ENCODE data around the gene INTS14. TPM values are rescaled to one million over a fixed set of nuclear protein-coding genes. Genes with fewer than 3 reads are reported as not detected.
"Not testable (repeated sequence)": the region's sequence is repeated elsewhere in the genome, so short reads cannot be mapped to it uniquely, and the experiment has no call there.

The INTS14 gene
- total and polyA plus RNA-seq, 12 donors, result 16.4 to 64.6 (median 34.4) TPM

DNA sequence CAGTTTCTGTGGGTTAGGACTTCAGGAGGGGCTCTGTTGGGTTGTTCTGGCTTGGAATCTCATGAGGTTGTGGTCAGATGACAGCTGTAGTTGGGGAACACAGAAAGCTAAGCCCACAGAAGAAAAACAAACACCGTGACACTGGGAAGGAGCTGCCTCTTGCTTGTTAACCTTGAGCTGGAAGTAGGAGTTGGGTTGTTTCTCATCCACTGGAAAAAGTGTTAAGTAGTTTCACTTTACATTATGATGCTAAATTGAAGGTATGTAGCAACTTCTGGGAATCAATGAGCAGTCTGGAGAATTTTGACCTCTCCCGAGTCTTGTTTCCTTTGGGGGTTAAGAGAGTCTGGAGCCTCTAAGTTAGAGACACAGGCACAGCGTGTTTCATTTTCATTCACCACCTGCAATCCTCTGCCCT is 60.2 kb downstream of the INTS14 start:
- H3K4me1 ChIP-seq (replicated peaks in 1 of 2), result peaks cover 3 to 20% of the 10 kb centered on the region in 2 donors
- no peak for DNase-seq
- H3K9me3 ChIP-seq (replicated peaks in 1 of 3), result no peaks in the 10 kb centered on the region
- intact Hi-C loops (cut with DNase I), result no loop called here
- 62 to 73% (median 69%) methylated on average over 3 of the region's 3 CpGs for WGBS, 4 donors
- H3K27ac ChIP-seq, result no peak overlapping the region
- TF ChIP-seq POLR2A (IDR thresholded peaks at IDR 0.05), result no peak
- H3K27me3 ChIP-seq, result no peaks in the 10 kb centered on the region
- H3K36me3 ChIP-seq (replicated peaks in 1 of 2), result no peaks in the 10 kb centered on the region
- no peak overlapping the region for H3K4me3 ChIP-seq

GRCh38 chr15:65549288-65549687 is 61.6 kb downstream of the INTS14 start:
- H3K27me3 ChIP-seq; H3K4me3 ChIP-seq; intact Hi-C loops (cut with DNase I); H3K27ac ChIP-seq; DNase-seq; H3K9me3 ChIP-seq (replicated peaks in 1 of 3); H3K36me3 ChIP-seq (replicated peaks in 1 of 2): not testable (repeated sequence)
- WGBS, 4 donors, result 95 to 99% (median 96%) methylated on average over 9 of the region's 9 CpGs
- peaks cover 3 to 20% of the 10 kb centered on the region in 2 donors for H3K4me1 ChIP-seq (replicated peaks in 1 of 2)

- Histone ChIP-seq H3K36me3 (replicated peaks in 1 of 2) (no peaks in the 10 kb centered on the region), H3K4me1 (replicated peaks in 1 of 2) (peaks cover 3 to 20% of the 10 kb centered on the region in 2 donors), H3K4me3 (no peak overlapping the region), H3K27ac (no peak overlapping the region), H3K9me3 (replicated peaks in 1 of 3) (no peaks in the 10 kb centered on the region), H3K27me3 (no peaks in the 10 kb centered on the region)
- intact Hi-C loops (cut with DNase I), result no loop called here
- no peak for DNase-seq
- TF ChIP-seq, protein P1, sequence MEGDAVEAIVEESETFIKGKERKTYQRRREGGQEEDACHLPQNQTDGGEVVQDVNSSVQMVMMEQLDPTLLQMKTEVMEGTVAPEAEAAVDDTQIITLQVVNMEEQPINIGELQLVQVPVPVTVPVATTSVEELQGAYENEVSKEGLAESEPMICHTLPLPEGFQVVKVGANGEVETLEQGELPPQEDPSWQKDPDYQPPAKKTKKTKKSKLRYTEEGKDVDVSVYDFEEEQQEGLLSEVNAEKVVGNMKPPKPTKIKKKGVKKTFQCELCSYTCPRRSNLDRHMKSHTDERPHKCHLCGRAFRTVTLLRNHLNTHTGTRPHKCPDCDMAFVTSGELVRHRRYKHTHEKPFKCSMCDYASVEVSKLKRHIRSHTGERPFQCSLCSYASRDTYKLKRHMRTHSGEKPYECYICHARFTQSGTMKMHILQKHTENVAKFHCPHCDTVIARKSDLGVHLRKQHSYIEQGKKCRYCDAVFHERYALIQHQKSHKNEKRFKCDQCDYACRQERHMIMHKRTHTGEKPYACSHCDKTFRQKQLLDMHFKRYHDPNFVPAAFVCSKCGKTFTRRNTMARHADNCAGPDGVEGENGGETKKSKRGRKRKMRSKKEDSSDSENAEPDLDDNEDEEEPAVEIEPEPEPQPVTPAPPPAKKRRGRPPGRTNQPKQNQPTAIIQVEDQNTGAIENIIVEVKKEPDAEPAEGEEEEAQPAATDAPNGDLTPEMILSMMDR (IDR thresholded peaks at IDR 0.05), result no peak
- TF ChIP-seq POLR2A (IDR thresholded peaks at IDR 0.05), result no peak
Measured at GRCh38 chr15:65547841-65548240, 63.1 kb downstream of the INTS14 start.

DNA sequence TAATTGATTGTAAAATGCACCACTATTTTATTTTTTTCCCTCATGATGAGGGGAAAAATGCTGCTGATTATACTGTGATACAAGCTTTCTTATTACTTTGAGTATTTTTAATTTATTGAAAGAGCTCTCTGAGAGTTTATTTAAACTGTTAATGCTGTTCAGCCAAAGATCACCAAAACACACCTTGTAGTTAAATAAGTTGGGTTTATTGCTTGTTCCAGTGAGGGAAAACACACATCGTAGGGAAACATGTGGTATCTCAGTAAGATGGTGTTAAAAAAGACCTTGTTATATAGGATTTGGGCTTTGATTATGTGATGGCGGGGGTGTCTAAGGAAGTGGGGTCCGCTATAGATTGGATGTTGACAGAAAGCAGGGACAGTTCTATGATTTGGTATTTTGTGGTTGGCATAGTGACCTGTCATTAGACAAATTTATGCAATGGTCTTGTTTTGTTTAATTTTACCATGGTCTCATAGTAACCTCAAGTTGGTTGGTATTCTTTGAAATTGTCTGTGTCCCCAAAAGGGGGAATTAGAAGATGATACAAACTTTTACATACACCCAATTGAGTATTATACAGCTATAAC is 69.6 kb downstream of the INTS14 start:
- 92 to 98% (median 97%) methylated on average over 3 of the region's 3 CpGs for WGBS, 4 donors
- no peak overlapping the region for H3K4me3 ChIP-seq
- intact Hi-C loops (cut with DNase I), result no loop called here
- no peak for DNase-seq
- no peak overlapping the region for H3K27ac ChIP-seq
- H3K4me1 ChIP-seq (replicated peaks in 1 of 2), result no peaks in the 10 kb centered on the region
- H3K27me3 ChIP-seq, result no peaks in the 10 kb centered on the region
- no peaks in the 10 kb centered on the region for H3K9me3 ChIP-seq (replicated peaks in 1 of 3)
- H3K36me3 ChIP-seq (replicated peaks in 1 of 2), result no peaks in the 10 kb centered on the region
- TF ChIP-seq, protein P1 (IDR thresholded peaks at IDR 0.05), result no peak
- TF ChIP-seq POLR2A (IDR thresholded peaks at IDR 0.05), result no peak

DNA sequence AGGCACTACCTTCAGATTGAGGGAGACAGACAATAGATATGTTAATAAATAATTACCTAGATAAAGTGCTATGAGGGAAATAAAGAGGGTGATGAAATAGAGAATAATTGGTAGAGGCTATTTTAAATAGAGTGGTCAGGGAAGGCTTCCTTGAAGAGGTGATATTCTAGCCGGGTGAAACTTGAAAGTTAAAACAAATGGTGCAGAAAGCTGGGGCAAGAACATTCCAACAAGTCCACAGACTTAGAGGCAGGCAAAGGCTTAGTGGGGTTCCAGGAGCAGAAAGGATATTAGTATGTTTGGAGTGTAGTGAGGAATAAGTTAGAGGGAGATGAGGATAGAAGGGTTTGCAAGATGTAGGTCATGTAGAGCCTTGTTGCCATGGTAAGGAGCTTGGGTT is 70.6 kb downstream of the INTS14 start:
- Histone ChIP-seq H3K4me1 (replicated peaks in 1 of 2) (no peaks in the 10 kb centered on the region), H3K36me3 (replicated peaks in 1 of 2) (no peaks in the 10 kb centered on the region), H3K27me3 (no peaks in the 10 kb centered on the region), H3K9me3 (replicated peaks in 1 of 3) (no peaks in the 10 kb centered on the region), H3K4me3 (no peak overlapping the region), H3K27ac (no peak overlapping the region)
- no peak for DNase-seq
- TF ChIP-seq, protein P1 (IDR thresholded peaks at IDR 0.05), result no peak
- TF ChIP-seq POLR2A (IDR thresholded peaks at IDR 0.05), result no peak
- 90 to 93% (median 92%) methylated on average over 1 of the region's 1 CpG for WGBS, 4 donors
- intact Hi-C loops (cut with DNase I), result no loop called here
